Measurements from ENCODE around the gene CABLES1.

The CABLES1 gene

GRCh38 chr18:23231340-23232021, 96.2 kb downstream of the CABLES1 start:
- DNase-seq (ENCODE audit: low spot score) = no peak
- Histone ChIP-seq H3K27ac (ENCODE audit: poor library complexity, severe bottlenecking) (no peak overlapping the region), H3K27me3 (ENCODE audit: insufficient read depth, poor library complexity, severe bottlenecking) (no peaks in the 10 kb centered on the region), H3K4me1 (ENCODE audit: insufficient read depth, poor library complexity, severe bottlenecking) (peaks cover 7% of the 10 kb centered on the region), H3K9me3 (ENCODE audit: severe bottlenecking) (no peaks in the 10 kb centered on the region), H3K4me3 (ENCODE audit: severe bottlenecking) (no peak overlapping the region), H3K36me3 (ENCODE audit: low read depth) (no peaks in the 10 kb centered on the region)
- ATAC-seq (ENCODE audit: low read depth) = peak; percentile 49; the same call in 2 of the 3 replicates
- no peak for TF ChIP-seq CTCF (IDR thresholded peaks at IDR 0.05; ENCODE audit: poor library complexity, severe bottlenecking)

GRCh38 chr18:23232331-23232730, 97.0 kb downstream of the CABLES1 start:
- TF ChIP-seq CTCF (IDR thresholded peaks at IDR 0.05; ENCODE audit: poor library complexity, severe bottlenecking) = no peak
- Histone ChIP-seq H3K36me3 (ENCODE audit: low read depth) (no peaks in the 10 kb centered on the region), H3K4me1 (ENCODE audit: insufficient read depth, poor library complexity, severe bottlenecking) (peaks cover 7% of the 10 kb centered on the region), H3K27ac (ENCODE audit: poor library complexity, severe bottlenecking) (no peak overlapping the region), H3K4me3 (ENCODE audit: severe bottlenecking) (no peak overlapping the region), H3K9me3 (ENCODE audit: severe bottlenecking) (no peaks in the 10 kb centered on the region), H3K27me3 (ENCODE audit: insufficient read depth, poor library complexity, severe bottlenecking) (no peaks in the 10 kb centered on the region)
- ATAC-seq (ENCODE audit: low read depth) (no peak), DNase-seq (ENCODE audit: low spot score) (no peak)

- H3K4me1 ChIP-seq (ENCODE audit: insufficient read depth, poor library complexity, severe bottlenecking) = peaks cover 17% of the 10 kb centered on the region
- DNase-seq (ENCODE audit: low spot score) = no peak
- H3K4me3 ChIP-seq (ENCODE audit: severe bottlenecking) = no peak overlapping the region
- no peaks in the 10 kb centered on the region for H3K36me3 ChIP-seq (ENCODE audit: low read depth)
- no peaks in the 10 kb centered on the region for H3K27me3 ChIP-seq (ENCODE audit: insufficient read depth, poor library complexity, severe bottlenecking)
- no peak for TF ChIP-seq CTCF (IDR thresholded peaks at IDR 0.05; ENCODE audit: poor library complexity, severe bottlenecking)
- ATAC-seq (ENCODE audit: low read depth) = no peak
- H3K27ac ChIP-seq (ENCODE audit: poor library complexity, severe bottlenecking) = no peak overlapping the region
- H3K9me3 ChIP-seq (ENCODE audit: severe bottlenecking) = no peaks in the 10 kb centered on the region
Measured at GRCh38 chr18:23234619-23235018, 99.3 kb downstream of the CABLES1 start.

- Histone ChIP-seq H3K4me3 (ENCODE audit: severe bottlenecking) (no peak overlapping the region), H3K4me1 (ENCODE audit: insufficient read depth, poor library complexity, severe bottlenecking) (peaks cover 17% of the 10 kb centered on the region), H3K9me3 (ENCODE audit: severe bottlenecking) (no peaks in the 10 kb centered on the region), H3K36me3 (ENCODE audit: low read depth) (no peaks in the 10 kb centered on the region), H3K27ac (ENCODE audit: poor library complexity, severe bottlenecking) (no peak overlapping the region), H3K27me3 (ENCODE audit: insufficient read depth, poor library complexity, severe bottlenecking) (no peaks in the 10 kb centered on the region)
- DNase-seq (ENCODE audit: low spot score) = no peak
- no peak for ATAC-seq (ENCODE audit: low read depth)
- TF ChIP-seq CTCF (IDR thresholded peaks at IDR 0.05; ENCODE audit: poor library complexity, severe bottlenecking) = no peak
Measured at GRCh38 chr18:23235336-23235735, 100.1 kb downstream of the CABLES1 start.

GRCh38 chr18:23235860-23236259, 100.6 kb downstream of the CABLES1 start:
- H3K4me3 ChIP-seq (ENCODE audit: severe bottlenecking) = no peak overlapping the region
- H3K27ac ChIP-seq (ENCODE audit: poor library complexity, severe bottlenecking) = no peak overlapping the region
- ATAC-seq (ENCODE audit: low read depth) (no peak), DNase-seq (ENCODE audit: low spot score) (no peak)
- no peaks in the 10 kb centered on the region for H3K9me3 ChIP-seq (ENCODE audit: severe bottlenecking)
- peaks cover 17% of the 10 kb centered on the region for H3K4me1 ChIP-seq (ENCODE audit: insufficient read depth, poor library complexity, severe bottlenecking)
- no peak for TF ChIP-seq CTCF (IDR thresholded peaks at IDR 0.05; ENCODE audit: poor library complexity, severe bottlenecking)
- H3K27me3 ChIP-seq (ENCODE audit: insufficient read depth, poor library complexity, severe bottlenecking) = no peaks in the 10 kb centered on the region
- H3K36me3 ChIP-seq (ENCODE audit: low read depth) = no peaks in the 10 kb centered on the region

All from RWPE2 (cell line).